GM20431 (cell line): ENCODE results near the gene NEGR1.

Source experiments
- in situ Hi-C: fragments of 300-500 bp; cut with MseI, MboI; formaldehyde crosslinking; loops from one replicate; pipeline ENCODE4 v1.15.0; 2020; ENCODE audit warnings: low sequenced_read_pairs; ENCODE audit not compliant: unreplicated experiment

The NEGR1 gene

DNA sequence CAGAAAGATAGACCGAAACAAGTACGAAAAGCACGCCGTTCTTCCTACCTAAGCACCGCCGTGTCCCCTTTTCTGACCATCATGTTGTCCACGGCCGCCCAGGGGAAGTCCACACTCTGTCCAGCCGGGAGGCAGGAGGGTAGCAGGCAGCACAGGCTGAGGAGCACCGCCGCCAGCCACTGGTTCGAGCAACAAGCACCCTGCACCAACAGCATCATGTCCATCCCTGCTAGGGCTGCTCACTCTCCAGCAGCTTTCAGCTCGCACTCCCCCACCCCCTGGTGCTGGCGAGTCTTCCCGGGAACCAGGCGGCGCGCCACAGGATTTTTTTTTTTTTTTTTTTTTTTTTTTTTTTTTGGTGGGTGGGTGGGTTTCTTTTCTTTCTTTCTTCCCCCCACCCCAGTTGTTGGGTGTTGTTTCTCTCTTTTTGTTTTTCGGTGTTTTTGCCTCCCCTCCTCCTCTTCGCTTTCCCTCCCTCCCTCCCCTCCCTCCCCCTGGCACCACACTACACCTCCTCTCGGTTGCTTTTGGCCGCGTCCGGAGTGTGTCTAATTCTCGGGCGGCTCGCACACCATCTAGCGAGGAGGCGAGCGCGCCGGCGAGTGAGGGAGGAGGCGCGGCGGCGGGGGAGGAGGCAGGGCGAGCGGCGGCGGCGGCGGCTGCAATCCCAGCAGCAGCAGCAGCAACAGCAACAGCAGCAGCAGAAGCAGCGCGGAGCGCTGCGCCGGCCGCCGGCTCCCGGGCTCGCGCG lies at the start of gene NEGR1:
Gene NEGR1 (minus strand): TSS at position 269 of the 751 bp plus-strand sequence.
- in situ Hi-C loops = no loop called here

DNA sequence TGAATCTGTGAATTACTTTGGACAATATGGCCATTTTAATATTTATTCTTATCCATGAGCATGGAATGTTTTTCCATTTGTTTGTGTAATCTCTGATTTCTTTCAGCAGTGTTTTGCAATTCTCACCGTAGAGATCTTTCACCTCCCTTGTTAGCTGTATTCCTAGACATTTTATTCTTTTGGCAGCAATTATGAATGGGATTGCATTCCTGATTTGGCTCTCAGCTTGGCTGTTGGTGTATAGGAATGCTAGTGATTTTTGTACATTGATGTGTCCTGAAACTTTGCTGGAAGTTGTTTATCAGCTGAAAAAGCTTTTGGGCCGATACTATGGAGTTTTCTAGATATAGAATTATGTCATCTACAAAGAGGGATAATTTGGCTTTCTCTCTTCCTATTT lies 44.2 kb upstream of the NEGR1 start:
- in situ Hi-C loops = no loop called here

DNA sequence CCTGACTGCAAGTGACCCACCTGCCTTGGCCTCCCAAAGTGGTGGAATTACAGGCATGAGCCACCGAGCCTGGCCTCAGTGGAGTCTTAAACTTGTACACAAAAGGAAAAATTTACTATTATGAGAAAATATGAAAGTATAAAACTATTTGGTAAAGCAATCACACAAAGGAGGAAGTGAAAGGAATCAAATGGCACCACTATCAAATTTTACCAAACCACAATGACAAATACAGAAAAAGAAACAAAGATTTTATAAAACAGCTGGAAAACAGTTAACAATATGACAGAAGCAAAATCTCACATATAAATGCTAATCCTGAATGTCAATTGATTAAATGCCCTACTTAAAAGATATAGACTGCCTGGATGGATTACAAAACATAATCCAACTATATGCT lies 42.1 kb upstream of the NEGR1 start:
- in situ Hi-C loops = no loop called here

DNA sequence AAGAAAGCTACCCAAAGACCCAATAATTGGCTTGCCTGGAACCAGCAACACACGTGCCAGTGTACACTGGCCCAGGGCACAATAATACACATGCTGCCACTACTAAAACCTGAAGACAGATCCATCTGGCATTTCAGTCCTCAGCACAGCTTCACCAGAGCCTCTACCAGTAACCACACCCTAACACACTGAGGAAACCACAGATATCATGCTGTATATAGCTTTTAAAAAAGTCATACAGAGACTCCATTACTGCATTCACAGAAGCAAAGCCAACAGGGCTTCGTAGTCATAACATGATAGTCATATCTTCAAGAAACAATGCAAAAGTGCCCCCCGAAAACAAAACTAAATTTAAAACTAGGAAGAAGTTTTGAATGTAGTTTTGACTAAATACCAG lies 40.6 kb upstream of the NEGR1 start:
- in situ Hi-C loops = no loop called here

DNA sequence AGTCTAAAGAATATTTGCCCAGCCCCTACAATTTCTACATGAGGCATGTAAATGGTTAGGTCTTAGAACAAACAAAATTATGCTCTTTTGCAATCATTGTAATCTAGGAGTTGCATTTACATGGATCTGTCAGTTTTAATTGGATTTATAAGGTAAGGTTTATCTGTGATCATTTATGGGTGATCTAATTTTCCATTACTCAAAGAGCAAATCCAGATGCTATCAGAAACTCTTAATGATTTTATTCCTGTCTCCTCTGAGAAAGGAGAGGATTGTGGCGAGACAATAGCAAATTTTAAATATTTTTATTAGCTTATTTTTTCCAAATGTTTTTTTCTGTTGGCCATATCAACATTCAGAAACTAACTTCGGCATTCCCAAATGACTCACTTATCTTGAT lies 14.2 kb upstream of the NEGR1 start:
- in situ Hi-C loops = no loop called here

DNA sequence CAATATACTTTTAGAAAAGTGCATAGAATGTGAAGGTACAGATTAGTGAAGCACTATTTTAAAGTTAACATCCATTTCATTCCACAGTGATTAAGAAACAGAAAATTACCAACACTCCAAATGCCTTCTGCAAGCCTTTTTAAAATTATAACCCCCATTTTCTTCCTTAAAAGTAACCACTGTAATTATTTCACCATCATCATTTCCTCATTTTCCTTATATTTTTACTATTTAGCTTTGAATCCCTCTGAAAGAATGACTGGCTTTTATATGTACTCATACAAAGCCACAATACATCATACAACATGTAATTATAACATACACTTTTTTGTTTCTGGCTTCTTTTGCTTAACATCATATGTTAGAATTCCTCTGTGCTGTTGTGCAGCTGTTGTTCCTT lies 6.5 kb upstream of the NEGR1 start:
- in situ Hi-C loops = no loop called here

DNA sequence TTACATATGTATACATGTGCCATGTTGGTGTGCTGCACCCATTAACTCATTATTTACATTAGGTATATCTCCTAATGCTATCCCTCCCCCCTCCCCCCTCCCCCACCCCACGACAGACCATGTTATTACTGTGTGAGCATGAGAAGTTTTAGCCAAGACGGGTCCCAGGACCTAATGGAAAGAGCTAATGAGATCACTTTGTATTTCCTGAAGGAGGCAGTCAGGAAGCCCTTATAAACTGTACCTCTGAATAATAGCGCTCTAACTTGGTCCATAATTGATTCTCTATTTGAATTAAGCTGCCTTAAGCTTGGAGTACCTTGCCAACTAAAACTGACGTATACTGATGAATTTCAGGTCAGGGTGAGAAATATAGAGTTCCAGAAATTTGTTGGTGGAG lies 4.1 kb upstream of the NEGR1 start:
- in situ Hi-C loops = no loop called here

DNA sequence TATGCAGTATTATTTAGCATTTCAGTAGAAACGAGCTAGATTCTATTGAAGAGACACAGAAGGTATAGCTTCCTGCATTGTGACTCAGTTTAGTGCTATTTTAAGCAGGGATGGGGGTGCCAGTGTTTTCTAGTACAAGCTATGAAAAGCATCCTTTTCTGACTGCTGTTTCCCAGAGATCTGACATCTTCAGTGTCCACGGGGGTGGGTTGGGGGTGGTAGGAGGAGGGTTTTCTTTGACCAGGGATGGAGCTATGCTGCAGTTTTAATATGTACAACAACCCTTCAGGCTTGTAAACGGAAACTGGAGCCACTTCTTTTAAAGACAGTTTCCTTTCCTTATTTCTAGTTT lies 2.7 kb upstream of the NEGR1 start:
- in situ Hi-C loops = no loop called here

DNA sequence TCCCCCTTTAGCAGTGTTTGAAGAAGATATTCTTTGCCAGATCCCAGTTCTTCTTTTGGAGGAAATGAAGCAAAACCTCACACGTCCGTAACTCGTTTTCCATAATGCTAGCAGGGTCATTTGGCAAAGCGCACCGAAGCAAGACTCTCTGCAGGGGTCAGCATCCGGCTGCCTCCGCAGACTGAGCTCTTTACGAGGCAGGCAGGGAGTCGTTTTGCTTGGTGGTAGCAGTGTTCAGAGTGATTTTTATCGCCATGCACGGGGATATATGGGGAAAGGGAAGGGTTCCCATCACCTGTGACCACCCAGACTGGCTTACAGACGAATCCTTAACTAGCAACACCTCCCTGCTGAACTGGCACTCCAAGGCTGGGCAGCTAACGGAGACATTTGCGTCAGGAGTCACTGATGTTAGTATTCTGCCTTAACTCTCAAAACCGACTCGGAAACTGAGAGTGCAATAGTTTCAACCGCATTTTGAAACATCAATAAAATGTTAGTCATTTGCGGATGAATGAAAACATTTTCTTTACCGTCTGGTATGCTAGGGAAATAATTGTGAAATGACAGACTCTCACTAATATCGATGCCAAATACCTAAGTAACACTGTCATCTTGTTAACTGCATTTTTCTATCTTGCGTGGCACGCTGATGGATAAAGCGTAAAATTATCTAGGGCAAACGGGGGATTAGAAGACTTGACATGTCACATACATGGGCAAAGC lies 2.2 kb upstream of the NEGR1 start:
- in situ Hi-C loops = no loop called here

DNA sequence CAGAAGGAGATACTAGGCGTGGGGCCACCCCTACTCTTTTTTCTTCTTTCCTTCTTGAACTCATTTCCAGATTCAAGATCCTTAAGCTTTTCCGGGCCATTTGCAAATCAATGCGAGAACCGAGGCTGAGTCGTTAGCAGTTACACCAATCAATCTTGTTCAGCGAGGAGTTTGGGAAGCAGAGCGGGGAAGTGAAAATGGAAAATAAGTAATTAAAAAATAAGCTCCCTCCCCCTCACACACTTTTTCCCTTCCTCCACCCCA lies 1.7 kb upstream of the NEGR1 start:
- in situ Hi-C loops = no loop called here

DNA sequence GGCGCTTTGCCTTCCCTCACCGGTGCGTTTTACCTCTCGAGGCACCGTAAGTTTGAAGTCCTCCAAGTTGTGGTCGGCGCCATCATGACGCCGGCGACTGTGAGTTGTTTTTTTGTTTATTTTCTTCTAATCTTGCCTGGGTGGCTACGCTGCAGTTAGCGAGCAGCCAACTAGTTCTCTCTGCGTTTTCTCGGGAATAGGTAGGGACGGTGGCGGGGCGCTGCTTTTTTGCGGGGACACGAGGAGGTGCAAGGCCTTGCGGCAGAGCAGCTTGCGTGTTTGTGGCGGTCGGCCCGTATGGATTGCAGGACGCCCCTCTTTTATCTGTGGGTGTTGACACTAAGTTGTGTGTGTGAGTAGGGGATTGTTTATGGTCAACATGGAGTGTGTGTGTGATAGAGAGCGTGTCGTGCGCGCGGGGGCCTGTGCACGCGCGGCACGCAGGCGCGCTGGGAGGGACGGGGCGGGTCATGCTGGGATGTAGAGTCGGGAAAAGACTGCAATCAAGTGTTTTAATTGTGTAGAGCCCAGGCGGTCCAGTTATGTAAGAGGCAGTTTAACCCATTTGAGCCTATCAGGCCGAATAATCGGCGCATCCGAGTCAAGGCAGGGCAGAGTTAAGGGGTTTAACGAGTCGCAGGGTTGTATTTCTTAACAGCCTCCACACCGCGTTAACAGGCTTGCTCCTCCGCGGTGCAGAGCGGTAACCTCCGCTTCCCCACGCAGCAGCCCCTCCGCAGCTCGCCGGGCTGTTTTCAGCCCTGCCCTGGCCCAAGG lies 1.2 kb upstream of the NEGR1 start:
- in situ Hi-C loops = no loop called here

DNA sequence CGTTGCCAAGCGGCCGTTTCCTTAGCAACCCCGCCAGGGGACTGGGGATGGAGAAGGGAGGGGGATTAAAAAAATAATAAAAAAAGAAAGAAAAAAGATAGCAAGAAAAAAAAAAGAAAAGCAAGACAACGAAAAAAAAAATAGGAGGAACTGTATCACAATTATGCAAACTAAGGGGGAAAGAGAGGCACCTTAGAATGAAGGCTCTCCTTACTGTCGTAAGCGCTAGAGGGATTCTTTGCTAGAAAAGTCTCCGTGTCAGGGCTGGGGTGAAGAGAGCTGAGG lies 625 bp upstream of the NEGR1 start:
- in situ Hi-C loops = no loop called here

DNA sequence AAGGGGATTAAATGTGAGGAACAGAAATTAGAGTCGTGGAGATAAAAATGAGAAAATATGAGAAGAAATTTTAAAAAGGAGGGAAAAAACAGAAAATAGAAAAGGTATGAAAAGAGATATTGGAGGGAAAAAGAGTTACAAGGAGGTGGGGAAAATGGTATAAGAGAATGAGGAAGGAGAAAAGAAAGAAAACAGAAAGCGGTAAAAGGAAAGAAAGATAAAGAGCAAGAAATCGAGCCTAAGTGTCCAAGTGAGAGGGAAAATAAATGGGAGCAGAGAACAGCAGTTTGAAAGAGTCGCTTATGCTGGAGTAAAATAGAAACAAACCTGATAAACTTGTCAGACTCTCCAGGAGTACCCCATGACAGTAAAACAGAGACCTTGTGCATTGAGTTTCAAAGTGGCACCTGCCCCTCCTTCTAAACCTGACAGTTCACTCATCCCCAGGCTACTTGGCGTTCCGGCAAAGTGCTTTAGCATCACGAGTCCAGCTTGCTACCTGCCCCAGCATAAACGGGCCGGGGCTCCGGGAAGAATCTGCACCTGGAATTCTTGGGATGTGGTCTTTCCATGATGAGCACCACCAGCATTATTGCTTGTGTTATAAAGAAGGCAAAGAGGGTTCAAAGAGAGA lies 585 bp downstream of the NEGR1 start:
- in situ Hi-C loops = no loop called here

DNA sequence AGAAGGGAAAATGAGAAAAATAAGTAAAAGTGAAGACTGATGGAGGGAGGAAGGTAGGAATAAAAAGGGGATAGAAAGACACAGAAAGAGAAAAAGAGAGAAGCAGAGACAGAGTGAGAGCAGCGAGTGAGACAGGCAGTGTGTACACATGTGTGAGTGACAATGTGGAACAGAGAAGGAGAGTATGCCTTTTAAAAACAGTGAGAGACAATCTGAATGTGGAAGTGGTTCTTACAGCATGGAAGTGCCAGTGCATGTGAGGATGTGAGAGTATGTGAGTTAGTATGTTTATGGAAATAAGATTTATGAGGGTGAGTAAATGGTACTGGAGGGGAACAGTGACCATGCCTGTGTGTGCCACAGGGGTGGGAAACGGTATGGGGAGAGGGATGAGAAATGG lies 1.2 kb downstream of the NEGR1 start:
- in situ Hi-C loops = no loop called here

DNA sequence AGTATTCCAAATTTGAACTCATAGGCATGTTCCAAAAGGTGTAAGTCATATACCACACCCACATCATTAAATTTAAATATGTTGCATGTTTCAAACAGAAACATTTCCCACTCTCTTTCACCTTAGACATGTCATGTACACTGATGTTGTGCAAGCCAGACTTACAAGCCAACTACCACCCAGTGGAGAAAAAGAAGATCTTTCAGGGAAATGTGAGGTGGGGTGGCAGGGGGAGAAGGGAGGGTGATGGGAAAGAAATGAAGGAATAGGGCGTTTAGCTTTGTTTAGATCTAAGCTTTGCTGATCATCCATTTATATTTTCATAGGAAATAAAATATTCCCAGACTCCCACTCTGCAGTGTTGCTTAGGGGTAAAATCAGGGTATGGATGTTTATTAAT lies 1.6 kb downstream of the NEGR1 start:
- in situ Hi-C loops = no loop called here

DNA sequence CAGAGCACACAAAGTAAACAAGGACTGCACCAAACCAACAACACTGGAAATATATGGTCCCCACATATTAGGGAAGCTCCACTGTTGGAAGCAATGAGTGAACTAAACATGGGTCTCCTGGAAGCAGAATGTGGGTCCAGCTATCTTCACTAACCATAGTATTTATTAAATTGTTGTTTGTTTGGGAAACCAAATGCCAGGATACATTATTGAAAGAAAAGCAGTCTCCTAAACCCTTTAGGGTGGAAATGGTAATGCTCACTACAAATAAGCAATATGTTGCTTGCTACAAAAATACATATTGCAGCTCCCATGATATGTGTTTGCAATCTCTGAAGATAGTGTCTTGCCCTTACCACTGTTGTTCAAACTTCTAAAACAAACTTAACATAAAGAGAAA lies 2.2 kb downstream of the NEGR1 start:
- in situ Hi-C loops = no loop called here

DNA sequence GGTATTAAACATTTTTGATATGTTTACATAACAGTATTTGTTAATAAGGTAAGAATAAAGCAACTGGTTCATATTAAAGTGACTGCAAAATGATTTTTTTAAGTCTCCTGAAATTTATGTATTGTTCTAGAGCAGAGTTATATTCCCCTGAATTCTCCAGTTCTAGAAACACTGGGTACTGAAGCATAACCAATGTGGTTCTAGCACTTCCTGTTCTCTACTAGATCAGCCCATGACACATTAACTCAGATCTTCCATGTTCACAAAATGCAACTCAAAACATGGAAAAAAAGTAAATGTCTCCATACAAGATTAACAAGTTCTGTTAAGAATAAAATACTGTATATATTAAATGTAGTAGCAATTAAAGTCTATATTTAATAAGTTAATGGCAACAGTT lies 3.9 kb downstream of the NEGR1 start:
- in situ Hi-C loops = no loop called here

DNA sequence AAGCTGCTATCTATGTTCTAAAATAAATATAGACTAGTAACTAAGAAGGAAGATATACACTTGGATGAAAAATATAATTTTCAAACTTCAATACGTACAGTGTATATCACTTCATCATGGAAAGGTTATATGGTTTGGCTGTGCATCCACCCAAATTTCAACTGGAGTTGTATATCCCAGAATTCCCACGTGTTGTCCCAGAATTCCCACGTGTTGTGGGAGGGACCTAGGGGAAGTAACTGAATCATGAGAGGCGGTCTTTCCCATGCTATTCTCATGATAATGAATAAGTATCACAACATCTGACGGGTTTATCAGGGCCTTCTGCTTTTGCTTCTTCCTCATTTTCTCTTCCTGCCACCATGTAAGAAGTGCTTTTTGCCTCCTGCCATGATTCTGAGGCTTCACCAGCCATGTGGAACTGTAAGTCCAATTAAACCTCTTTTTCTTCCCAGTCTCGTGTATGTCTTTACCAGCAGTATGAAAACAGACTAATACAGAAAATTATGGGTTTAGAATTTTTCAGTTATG lies 10.7 kb downstream of the NEGR1 start:
- in situ Hi-C loops = no loop called here

DNA sequence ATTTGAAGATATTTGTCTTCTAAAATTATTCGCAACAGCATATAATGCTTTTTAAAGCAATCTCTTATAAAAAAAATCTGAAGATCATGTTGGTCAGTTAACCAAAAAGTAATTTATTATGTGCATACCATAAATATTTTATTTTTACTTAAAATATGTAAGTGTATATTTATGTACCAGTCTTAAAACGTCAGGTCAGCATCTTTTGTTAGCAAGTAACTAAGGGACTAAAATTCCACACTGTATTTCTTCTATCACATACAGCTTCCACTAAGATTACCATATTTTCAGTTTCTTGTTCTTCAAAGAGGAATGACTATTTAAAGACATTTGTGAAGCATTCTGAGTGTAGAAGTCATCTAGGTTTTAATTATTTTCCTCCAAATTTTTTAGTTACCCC lies 19.6 kb downstream of the NEGR1 start:
- in situ Hi-C loops = no loop called here

DNA sequence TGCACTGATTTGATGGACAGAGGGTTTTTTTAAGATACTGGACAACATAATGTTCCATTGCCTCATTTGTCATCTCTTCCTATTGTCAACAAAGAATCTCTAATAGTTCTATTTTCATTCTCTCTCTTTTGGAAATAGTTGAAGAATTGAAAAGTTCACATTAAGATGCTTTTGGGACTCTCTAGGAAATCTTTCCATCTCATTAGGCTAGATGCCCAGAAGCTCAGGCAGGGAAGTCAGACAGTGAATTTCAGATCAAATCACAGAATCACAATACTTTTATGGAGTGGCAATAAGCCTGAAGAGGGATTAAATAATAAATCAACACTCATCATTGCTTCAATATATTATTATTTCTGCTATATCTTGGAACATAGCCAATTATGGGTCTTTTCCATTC lies 29.2 kb downstream of the NEGR1 start:
- in situ Hi-C loops = no loop called here

DNA sequence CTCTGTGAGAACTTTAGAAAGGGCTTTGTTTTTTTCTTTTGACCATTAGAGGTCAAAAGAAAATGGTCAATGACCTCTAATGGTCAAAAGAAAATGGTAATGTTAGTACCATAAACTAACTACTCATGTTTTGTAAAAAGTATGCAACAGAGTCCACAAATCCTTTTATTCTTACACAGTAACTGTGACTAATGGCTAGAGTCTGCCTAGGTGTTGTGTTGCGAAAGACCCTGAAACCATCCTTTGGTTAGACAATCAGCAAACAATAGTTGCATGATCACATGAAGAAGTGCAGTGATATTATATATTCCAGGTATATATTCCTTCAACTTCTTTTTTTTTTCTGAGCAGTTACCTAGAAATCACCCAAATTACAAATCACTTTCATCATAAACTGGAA lies 40.9 kb downstream of the NEGR1 start:
- in situ Hi-C loops = no loop called here
